Neural cell (in vitro differentiated cells): Measurements from ENCODE around the gene PRKCZ.

Source experiments
- EP300 ChIP-seq: fragments of 450-650 bp; conservative IDR thresholded peaks from 2 replicates; pipeline ENCODE4 v1.6.1; 2014; ENCODE audit warnings: antibody characterized with exemption, mild to moderate bottlenecking, moderate library complexity; ENCODE audit not compliant: poor library complexity, severe bottlenecking
- POLR2AphosphoS5 ChIP-seq: IDR thresholded peaks from 2 replicates; pipeline ENCODE4 v1.6.1; 2012
- TAF1 ChIP-seq: IDR thresholded peaks from 2 replicates; pipeline ENCODE4 v1.6.1; 2012; ENCODE audit warnings: low read depth
- TF ChIP-seq, protein P1 (sequence below): fragments of 450-650 bp; IDR thresholded peaks from 2 replicates; pipeline ENCODE4 v1.5.1; 2014; ENCODE audit warnings: antibody characterized with exemption, mild to moderate bottlenecking, moderate library complexity; ENCODE audit not compliant: poor library complexity, severe bottlenecking
- TF ChIP-seq, protein P2 (sequence below): IDR thresholded peaks from 2 replicates; pipeline ENCODE4 v1.6.1; 2012; ENCODE audit warnings: borderline replicate concordance

GRCh38 chr1:2100780-2101108, 50.5 kb downstream of the PRKCZ start:
- TF ChIP-seq POLR2AphosphoS5 (no peak), TAF1 (no peak), EP300 (no peak)
- TF ChIP-seq, protein P1, sequence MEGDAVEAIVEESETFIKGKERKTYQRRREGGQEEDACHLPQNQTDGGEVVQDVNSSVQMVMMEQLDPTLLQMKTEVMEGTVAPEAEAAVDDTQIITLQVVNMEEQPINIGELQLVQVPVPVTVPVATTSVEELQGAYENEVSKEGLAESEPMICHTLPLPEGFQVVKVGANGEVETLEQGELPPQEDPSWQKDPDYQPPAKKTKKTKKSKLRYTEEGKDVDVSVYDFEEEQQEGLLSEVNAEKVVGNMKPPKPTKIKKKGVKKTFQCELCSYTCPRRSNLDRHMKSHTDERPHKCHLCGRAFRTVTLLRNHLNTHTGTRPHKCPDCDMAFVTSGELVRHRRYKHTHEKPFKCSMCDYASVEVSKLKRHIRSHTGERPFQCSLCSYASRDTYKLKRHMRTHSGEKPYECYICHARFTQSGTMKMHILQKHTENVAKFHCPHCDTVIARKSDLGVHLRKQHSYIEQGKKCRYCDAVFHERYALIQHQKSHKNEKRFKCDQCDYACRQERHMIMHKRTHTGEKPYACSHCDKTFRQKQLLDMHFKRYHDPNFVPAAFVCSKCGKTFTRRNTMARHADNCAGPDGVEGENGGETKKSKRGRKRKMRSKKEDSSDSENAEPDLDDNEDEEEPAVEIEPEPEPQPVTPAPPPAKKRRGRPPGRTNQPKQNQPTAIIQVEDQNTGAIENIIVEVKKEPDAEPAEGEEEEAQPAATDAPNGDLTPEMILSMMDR, result no peak
- TF ChIP-seq, protein P2, sequence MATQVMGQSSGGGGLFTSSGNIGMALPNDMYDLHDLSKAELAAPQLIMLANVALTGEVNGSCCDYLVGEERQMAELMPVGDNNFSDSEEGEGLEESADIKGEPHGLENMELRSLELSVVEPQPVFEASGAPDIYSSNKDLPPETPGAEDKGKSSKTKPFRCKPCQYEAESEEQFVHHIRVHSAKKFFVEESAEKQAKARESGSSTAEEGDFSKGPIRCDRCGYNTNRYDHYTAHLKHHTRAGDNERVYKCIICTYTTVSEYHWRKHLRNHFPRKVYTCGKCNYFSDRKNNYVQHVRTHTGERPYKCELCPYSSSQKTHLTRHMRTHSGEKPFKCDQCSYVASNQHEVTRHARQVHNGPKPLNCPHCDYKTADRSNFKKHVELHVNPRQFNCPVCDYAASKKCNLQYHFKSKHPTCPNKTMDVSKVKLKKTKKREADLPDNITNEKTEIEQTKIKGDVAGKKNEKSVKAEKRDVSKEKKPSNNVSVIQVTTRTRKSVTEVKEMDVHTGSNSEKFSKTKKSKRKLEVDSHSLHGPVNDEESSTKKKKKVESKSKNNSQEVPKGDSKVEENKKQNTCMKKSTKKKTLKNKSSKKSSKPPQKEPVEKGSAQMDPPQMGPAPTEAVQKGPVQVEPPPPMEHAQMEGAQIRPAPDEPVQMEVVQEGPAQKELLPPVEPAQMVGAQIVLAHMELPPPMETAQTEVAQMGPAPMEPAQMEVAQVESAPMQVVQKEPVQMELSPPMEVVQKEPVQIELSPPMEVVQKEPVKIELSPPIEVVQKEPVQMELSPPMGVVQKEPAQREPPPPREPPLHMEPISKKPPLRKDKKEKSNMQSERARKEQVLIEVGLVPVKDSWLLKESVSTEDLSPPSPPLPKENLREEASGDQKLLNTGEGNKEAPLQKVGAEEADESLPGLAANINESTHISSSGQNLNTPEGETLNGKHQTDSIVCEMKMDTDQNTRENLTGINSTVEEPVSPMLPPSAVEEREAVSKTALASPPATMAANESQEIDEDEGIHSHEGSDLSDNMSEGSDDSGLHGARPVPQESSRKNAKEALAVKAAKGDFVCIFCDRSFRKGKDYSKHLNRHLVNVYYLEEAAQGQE, result no peak
